ENCODE data around the gene NRIP1. TPM values are rescaled to one million over a fixed set of nuclear protein-coding genes. Genes with fewer than 3 reads are reported as not detected.

The NRIP1 gene
- total and polyA plus RNA-seq, 10 of the 15 experiments (the other 5 are each of a cell fraction or from before 2014, with no cell fraction given) = 2.9 to 26.1 (median 9.3) TPM

- TF ChIP-seq ZBTB40 (IDR thresholded peaks at IDR 0.05; ENCODE audit: borderline replicate concordance) (no peak), RBBP5 (conservative IDR thresholded peaks at IDR 0.05) (no peak), BHLHE40 (IDR thresholded peaks at IDR 0.05; ENCODE audit: borderline replicate concordance in 1 of 2, low read depth in 2 of 2, low read length in 1 of 2) (peak in 1 of 2 experiments; percentile 61; a peak in 2 of 4 replicates), ESRRA (IDR thresholded peaks at IDR 0.05; ENCODE audit: low read length) (no peak), POU2F2 (IDR thresholded peaks at IDR 0.05; ENCODE audit: borderline replicate concordance, low read depth, low read length) (no peak), REST (IDR thresholded peaks at IDR 0.05; ENCODE audit: low read depth, low read length) (no peak), MTA2 (IDR thresholded peaks at IDR 0.05; ENCODE audit: low read depth) (no peak), FOXK2 (IDR thresholded peaks at IDR 0.05) (no peak), FOS (IDR thresholded peaks at IDR 0.05; ENCODE audit: borderline replicate concordance, extremely low read depth, insufficient read length) (no peak)
Observed at GRCh38 chr21:15064576-15065391, at the start of gene NRIP1 (continued).

Data from GM12878 (cell line).